Measurements from ENCODE around the gene PLEKHA7. TPM values are rescaled to one million over a fixed set of nuclear protein-coding genes. Genes with fewer than 3 reads are reported as not detected.

Gene PLEKHA7
- total RNA-seq, 1 donor from 2014 or later = 0.92 TPM

GRCh38 chr11:16744128-16744725 is 270.0 kb downstream of the PLEKHA7 start:
- H3K27me3 Mint-ChIP-seq (ENCODE audit: low read depth) = no peaks in the 10 kb centered on the region
- DNase-seq (ENCODE audit: low spot score) = no peak
- H3K9me3 Mint-ChIP-seq (ENCODE audit: low read depth) = no peaks in the 10 kb centered on the region
- no peak overlapping the region for H3K4me3 Mint-ChIP-seq (ENCODE audit: unreplicated experiment)
- peaks cover 35% of the 10 kb centered on the region for H3K4me1 Mint-ChIP-seq (ENCODE audit: low read depth)
- no peak for TF ChIP-seq CTCF (IDR thresholded peaks at IDR 0.05)
- peaks cover 19% of the 10 kb centered on the region for H3K36me3 Mint-ChIP-seq (ENCODE audit: low read depth)
- H3K27ac Mint-ChIP-seq (ENCODE audit: unreplicated experiment) = no peak overlapping the region

- no peak for DNase-seq (ENCODE audit: low spot score)
- peaks cover 35% of the 10 kb centered on the region for H3K4me1 Mint-ChIP-seq (ENCODE audit: low read depth)
- H3K4me3 Mint-ChIP-seq (ENCODE audit: unreplicated experiment) = no peak overlapping the region
- TF ChIP-seq CTCF (IDR thresholded peaks at IDR 0.05) = no peak
- no peaks in the 10 kb centered on the region for H3K9me3 Mint-ChIP-seq (ENCODE audit: low read depth)
- no peaks in the 10 kb centered on the region for H3K27me3 Mint-ChIP-seq (ENCODE audit: low read depth)
- peaks cover 17% of the 10 kb centered on the region for H3K36me3 Mint-ChIP-seq (ENCODE audit: low read depth)
- H3K27ac Mint-ChIP-seq (ENCODE audit: unreplicated experiment) = no peak overlapping the region
Measured at GRCh38 chr11:16743478-16743877, 270.7 kb downstream of the PLEKHA7 start.

GRCh38 chr11:16741473-16741872 is 272.7 kb downstream of the PLEKHA7 start:
- H3K9me3 Mint-ChIP-seq (ENCODE audit: low read depth) = no peaks in the 10 kb centered on the region
- peaks cover 38% of the 10 kb centered on the region for H3K4me1 Mint-ChIP-seq (ENCODE audit: low read depth)
- H3K27me3 Mint-ChIP-seq (ENCODE audit: low read depth) = no peaks in the 10 kb centered on the region
- no peak for TF ChIP-seq CTCF (IDR thresholded peaks at IDR 0.05)
- peak overlapping the region; percentile 19 for H3K4me3 Mint-ChIP-seq (ENCODE audit: unreplicated experiment)
- no peak for DNase-seq (ENCODE audit: low spot score)
- peaks cover 11% of the 10 kb centered on the region for H3K36me3 Mint-ChIP-seq (ENCODE audit: low read depth)
- no peak overlapping the region for H3K27ac Mint-ChIP-seq (ENCODE audit: unreplicated experiment)

GRCh38 chr11:16738947-16739815 is 275.0 kb downstream of the PLEKHA7 start:
- no peak overlapping the region for H3K4me3 Mint-ChIP-seq (ENCODE audit: unreplicated experiment)
- no peak overlapping the region for H3K27ac Mint-ChIP-seq (ENCODE audit: unreplicated experiment)
- no peaks in the 10 kb centered on the region for H3K9me3 Mint-ChIP-seq (ENCODE audit: low read depth)
- H3K36me3 Mint-ChIP-seq (ENCODE audit: low read depth) = peaks cover 5% of the 10 kb centered on the region
- H3K27me3 Mint-ChIP-seq (ENCODE audit: low read depth) = no peaks in the 10 kb centered on the region
- no peak for DNase-seq (ENCODE audit: low spot score)
- no peak for TF ChIP-seq CTCF (IDR thresholded peaks at IDR 0.05)
- peaks cover 26% of the 10 kb centered on the region for H3K4me1 Mint-ChIP-seq (ENCODE audit: low read depth)

GRCh38 chr11:16738193-16738946 is 275.8 kb downstream of the PLEKHA7 start, which contains the start of gene C11orf58:
C11orf58 (plus strand) TSS chr11:16738647; CDS start chr11:16738779, 132 bp downstream.
- Mint-ChIP-seq H3K27me3 (ENCODE audit: low read depth) (no peaks in the 10 kb centered on the region), H3K36me3 (ENCODE audit: low read depth) (peaks cover 5% of the 10 kb centered on the region), H3K27ac (ENCODE audit: unreplicated experiment) (no peak within 1 kb of the TSS), H3K4me3 (ENCODE audit: unreplicated experiment) (no peak within 1 kb of the TSS), H3K9me3 (ENCODE audit: low read depth) (no peaks in the 10 kb centered on the region), H3K4me1 (ENCODE audit: low read depth) (peaks cover 20% of the 10 kb centered on the region)
- DNase-seq (ENCODE audit: low spot score) = peak; percentile 96
- TF ChIP-seq CTCF (IDR thresholded peaks at IDR 0.05) = no peak

All from chondrocyte (in vitro differentiated cells).